Neural cell (in vitro differentiated cells): ENCODE data around the gene CACNA1C. TPM values are rescaled to one million over a fixed set of nuclear protein-coding genes. Genes with fewer than 3 reads are reported as not detected.

Experiments
- H2AFZ ChIP-seq: fragments of 200-600, 300-800 bp; sonication (generic), shearing (Covaris generic); 2 replicates; pipeline ENCODE4 v1.6.0; 2014; ENCODE audit warnings: low read depth, mild to moderate bottlenecking, antibody characterized with exemption, low read length, moderate library complexity
- H3F3A ChIP-seq: fragments of 200-600 bp; shearing (Covaris generic); 2 replicates; pipeline ENCODE4 v1.6.1; 2016; ENCODE audit warnings: mild to moderate bottlenecking, moderate library complexity, mixed read lengths, antibody characterized with exemption, low read length; ENCODE audit not compliant: insufficient read depth, poor library complexity, severe bottlenecking
- H3K27ac ChIP-seq: fragments of 200-600, 300-800 bp; sonication (generic), shearing (Covaris generic); 2 replicates; pipeline ENCODE4 v1.5.1; 2014; ENCODE audit warnings: mild to moderate bottlenecking, low read length, moderate library complexity
- H3K27me3 ChIP-seq: fragments of 300-800, 200-600 bp; sonication (generic), shearing (Covaris generic); 2 replicates; pipeline ENCODE4 v1.6.0; 2014; ENCODE audit warnings: mild to moderate bottlenecking, low read depth, low read length, moderate library complexity; ENCODE audit not compliant: insufficient read depth
- H3K36me3 ChIP-seq: fragments of 300-800, 200-600 bp; sonication (generic), shearing (Covaris generic); 2 replicates; pipeline ENCODE4 v1.5.1; 2014; ENCODE audit warnings: mild to moderate bottlenecking, antibody characterized with exemption, low read length, moderate library complexity; ENCODE audit not compliant: insufficient read depth
- H3K4me2 ChIP-seq: fragments of 300-800, 200-600 bp; sonication (generic), shearing (Covaris generic); 2 replicates; pipeline ENCODE4 v1.6.0; 2014; ENCODE audit warnings: mild to moderate bottlenecking, low read length
- H3K4me3 ChIP-seq: fragments of 300-800, 200-600 bp; sonication (generic), shearing (Covaris generic); 2 replicates; pipeline ENCODE4 v1.5.1; 2014; ENCODE audit warnings: mild to moderate bottlenecking, low read length, moderate library complexity
- H3K79me2 ChIP-seq: fragments of 200-600 bp; shearing (Covaris generic); replicated peaks from 2 replicates; pipeline ENCODE4 v1.6.0; 2014; ENCODE audit warnings: mild to moderate bottlenecking, low read length, moderate library complexity; ENCODE audit not compliant: insufficient read depth
- H3K9ac ChIP-seq: fragments of 300-800, 200-600 bp; sonication (generic), shearing (Covaris generic); 2 replicates; pipeline ENCODE4 v1.6.1; 2016; ENCODE audit warnings: mild to moderate bottlenecking, low read length, mixed read lengths
- H3K9me2 ChIP-seq: fragments of 200-600 bp; shearing (Covaris generic); 2 replicates; pipeline ENCODE4 v1.6.1; 2016; ENCODE audit warnings: mild to moderate bottlenecking, low read length, mixed read lengths; ENCODE audit not compliant: insufficient read depth
- H3K9me3 ChIP-seq: fragments of 200-600, 300-800 bp; sonication (generic), shearing (Covaris generic); 2 replicates; pipeline ENCODE4 v1.6.1; 2016; ENCODE audit warnings: mild to moderate bottlenecking, mixed run types, low read length, moderate library complexity, mixed read lengths
- H4K20me1 ChIP-seq: fragments of 200-600 bp; shearing (Covaris generic); 2 replicates; pipeline ENCODE4 v1.6.1; 2016; ENCODE audit warnings: mild to moderate bottlenecking, mixed run types; ENCODE audit not compliant: insufficient read depth
- EP300 ChIP-seq: fragments of 450-650 bp; conservative IDR thresholded peaks from 2 replicates; pipeline ENCODE4 v1.6.1; 2014; ENCODE audit warnings: antibody characterized with exemption, mild to moderate bottlenecking, moderate library complexity; ENCODE audit not compliant: poor library complexity, severe bottlenecking
- EZH2 ChIP-seq: fragments of 200-600, 300-800 bp; shearing (Covaris generic), sonication (generic); IDR thresholded peaks from 2 replicates; pipeline ENCODE4 v1.6.1; 2014; ENCODE audit warnings: antibody characterized with exemption, low read length, borderline replicate concordance, mild to moderate bottlenecking; ENCODE audit not compliant: insufficient read depth, poor library complexity, severe bottlenecking
- MXI1 ChIP-seq: fragments of 450-650 bp; conservative IDR thresholded peaks from 2 replicates; pipeline ENCODE4 v1.6.1; 2014; ENCODE audit warnings: antibody characterized with exemption, mild to moderate bottlenecking; ENCODE audit not compliant: poor library complexity, severe bottlenecking
- POLR2AphosphoS5 ChIP-seq: IDR thresholded peaks from 2 replicates; pipeline ENCODE4 v1.6.1; 2012
- RAD21 ChIP-seq: fragments of 450-650 bp; conservative IDR thresholded peaks from 2 replicates; pipeline ENCODE4 v1.6.1; 2014; ENCODE audit warnings: antibody characterized with exemption, mild to moderate bottlenecking, moderate library complexity
- SMC3 ChIP-seq: fragments of 450-650 bp; conservative IDR thresholded peaks from 2 replicates; pipeline ENCODE4 v1.6.1; 2014; ENCODE audit warnings: antibody characterized with exemption, mild to moderate bottlenecking, moderate library complexity; ENCODE audit not compliant: poor library complexity
- TAF1 ChIP-seq: IDR thresholded peaks from 2 replicates; pipeline ENCODE4 v1.6.1; 2012; ENCODE audit warnings: low read depth
- polyA plus RNA-seq: library from polyadenylated mRNA; depleted of rRNA; stranded (reverse); fragments of >200 nt; gene quantifications from 2 replicates; pipeline ENCODE4 v1.2.3, GENCODE V29; 2014
- TF ChIP-seq, protein P1 (sequence below): fragments of 450-650 bp; IDR thresholded peaks from 2 replicates; pipeline ENCODE4 v1.5.1; 2014; ENCODE audit warnings: antibody characterized with exemption, mild to moderate bottlenecking, moderate library complexity; ENCODE audit not compliant: poor library complexity, severe bottlenecking
- TF ChIP-seq, protein P2 (sequence below): IDR thresholded peaks from 2 replicates; pipeline ENCODE4 v1.6.1; 2012; ENCODE audit warnings: borderline replicate concordance

The CACNA1C gene
- polyA plus RNA-seq, 1 donor from 2014 or later: 9.7 TPM

DNA sequence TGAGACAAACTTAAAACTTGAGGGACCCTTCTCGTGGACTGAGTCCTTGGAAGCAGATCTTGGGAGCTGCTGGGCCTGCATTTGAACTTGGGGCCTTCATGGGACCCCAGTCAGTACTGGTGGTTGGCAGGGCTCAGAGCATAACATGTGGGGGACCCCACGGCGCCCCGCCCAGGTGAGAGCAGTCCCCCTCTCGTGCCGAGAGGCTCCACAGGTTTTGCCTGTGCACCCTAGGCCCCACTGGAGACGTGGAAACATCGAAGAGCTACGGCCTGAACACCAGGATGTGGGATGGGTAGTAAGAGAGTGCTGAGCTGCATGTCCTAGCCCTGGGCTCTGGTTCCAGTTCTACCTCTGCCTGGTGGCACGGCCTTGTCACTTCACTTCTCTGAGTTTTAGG, 84.1 kb downstream of the CACNA1C start:
- Histone ChIP-seq H3K9ac (no peak overlapping the region), H3K27ac (no peak overlapping the region), H3K9me3 (no peaks in the 10 kb centered on the region), H4K20me1 (no peaks in the 10 kb centered on the region), H3K9me2 (no peaks in the 10 kb centered on the region), H2AFZ (no peak overlapping the region), H3F3A (no peaks in the 10 kb centered on the region), H3K79me2 (no peaks in the 10 kb centered on the region), H3K36me3 (no peaks in the 10 kb centered on the region), H3K27me3 (no peaks in the 10 kb centered on the region), H3K4me2 (no peak overlapping the region), H3K4me3 (no peak overlapping the region)
- TF ChIP-seq EP300 (no peak), RAD21 (no peak), MXI1 (no peak), EZH2 (no peak), TAF1 (no peak), POLR2AphosphoS5 (no peak), SMC3 (no peak)
- TF ChIP-seq, protein P1, sequence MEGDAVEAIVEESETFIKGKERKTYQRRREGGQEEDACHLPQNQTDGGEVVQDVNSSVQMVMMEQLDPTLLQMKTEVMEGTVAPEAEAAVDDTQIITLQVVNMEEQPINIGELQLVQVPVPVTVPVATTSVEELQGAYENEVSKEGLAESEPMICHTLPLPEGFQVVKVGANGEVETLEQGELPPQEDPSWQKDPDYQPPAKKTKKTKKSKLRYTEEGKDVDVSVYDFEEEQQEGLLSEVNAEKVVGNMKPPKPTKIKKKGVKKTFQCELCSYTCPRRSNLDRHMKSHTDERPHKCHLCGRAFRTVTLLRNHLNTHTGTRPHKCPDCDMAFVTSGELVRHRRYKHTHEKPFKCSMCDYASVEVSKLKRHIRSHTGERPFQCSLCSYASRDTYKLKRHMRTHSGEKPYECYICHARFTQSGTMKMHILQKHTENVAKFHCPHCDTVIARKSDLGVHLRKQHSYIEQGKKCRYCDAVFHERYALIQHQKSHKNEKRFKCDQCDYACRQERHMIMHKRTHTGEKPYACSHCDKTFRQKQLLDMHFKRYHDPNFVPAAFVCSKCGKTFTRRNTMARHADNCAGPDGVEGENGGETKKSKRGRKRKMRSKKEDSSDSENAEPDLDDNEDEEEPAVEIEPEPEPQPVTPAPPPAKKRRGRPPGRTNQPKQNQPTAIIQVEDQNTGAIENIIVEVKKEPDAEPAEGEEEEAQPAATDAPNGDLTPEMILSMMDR: no peak
- TF ChIP-seq, protein P2, sequence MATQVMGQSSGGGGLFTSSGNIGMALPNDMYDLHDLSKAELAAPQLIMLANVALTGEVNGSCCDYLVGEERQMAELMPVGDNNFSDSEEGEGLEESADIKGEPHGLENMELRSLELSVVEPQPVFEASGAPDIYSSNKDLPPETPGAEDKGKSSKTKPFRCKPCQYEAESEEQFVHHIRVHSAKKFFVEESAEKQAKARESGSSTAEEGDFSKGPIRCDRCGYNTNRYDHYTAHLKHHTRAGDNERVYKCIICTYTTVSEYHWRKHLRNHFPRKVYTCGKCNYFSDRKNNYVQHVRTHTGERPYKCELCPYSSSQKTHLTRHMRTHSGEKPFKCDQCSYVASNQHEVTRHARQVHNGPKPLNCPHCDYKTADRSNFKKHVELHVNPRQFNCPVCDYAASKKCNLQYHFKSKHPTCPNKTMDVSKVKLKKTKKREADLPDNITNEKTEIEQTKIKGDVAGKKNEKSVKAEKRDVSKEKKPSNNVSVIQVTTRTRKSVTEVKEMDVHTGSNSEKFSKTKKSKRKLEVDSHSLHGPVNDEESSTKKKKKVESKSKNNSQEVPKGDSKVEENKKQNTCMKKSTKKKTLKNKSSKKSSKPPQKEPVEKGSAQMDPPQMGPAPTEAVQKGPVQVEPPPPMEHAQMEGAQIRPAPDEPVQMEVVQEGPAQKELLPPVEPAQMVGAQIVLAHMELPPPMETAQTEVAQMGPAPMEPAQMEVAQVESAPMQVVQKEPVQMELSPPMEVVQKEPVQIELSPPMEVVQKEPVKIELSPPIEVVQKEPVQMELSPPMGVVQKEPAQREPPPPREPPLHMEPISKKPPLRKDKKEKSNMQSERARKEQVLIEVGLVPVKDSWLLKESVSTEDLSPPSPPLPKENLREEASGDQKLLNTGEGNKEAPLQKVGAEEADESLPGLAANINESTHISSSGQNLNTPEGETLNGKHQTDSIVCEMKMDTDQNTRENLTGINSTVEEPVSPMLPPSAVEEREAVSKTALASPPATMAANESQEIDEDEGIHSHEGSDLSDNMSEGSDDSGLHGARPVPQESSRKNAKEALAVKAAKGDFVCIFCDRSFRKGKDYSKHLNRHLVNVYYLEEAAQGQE: no peak

DNA sequence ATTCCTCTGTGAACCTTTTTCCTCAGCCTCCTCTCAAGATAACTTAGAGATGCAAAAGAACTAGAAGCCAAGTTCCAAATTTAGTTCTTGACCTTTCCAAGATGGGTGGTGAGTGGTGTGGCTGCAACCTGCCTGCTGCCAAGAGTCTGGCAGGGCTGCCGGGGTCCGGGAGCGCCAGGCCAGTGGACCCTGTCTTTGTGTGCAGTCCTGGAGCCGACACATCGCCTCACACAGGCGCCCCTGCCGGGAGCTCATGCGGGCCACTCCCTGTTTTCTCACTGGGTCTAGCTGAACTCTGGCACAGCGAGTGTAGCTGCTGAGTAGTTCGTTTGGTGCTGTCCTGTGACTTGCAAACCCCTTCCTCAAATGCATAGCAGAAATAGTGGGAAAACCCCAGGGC, 84.9 kb downstream of the CACNA1C start:
- no peak overlapping the region for H3K9ac ChIP-seq
- H3F3A ChIP-seq: no peaks in the 10 kb centered on the region
- no peak overlapping the region for H3K4me2 ChIP-seq
- TF ChIP-seq EP300: no peak
- TF ChIP-seq, protein P1: no peak
- no peak for TF ChIP-seq RAD21
- no peak for TF ChIP-seq SMC3
- no peak for TF ChIP-seq POLR2AphosphoS5
- TF ChIP-seq TAF1: no peak
- no peak for TF ChIP-seq EZH2
- no peak for TF ChIP-seq MXI1
- TF ChIP-seq, protein P2: no peak
- no peaks in the 10 kb centered on the region for H3K36me3 ChIP-seq
- H3K27ac ChIP-seq: no peak overlapping the region
- no peaks in the 10 kb centered on the region for H3K79me2 ChIP-seq
- no peaks in the 10 kb centered on the region for H3K9me2 ChIP-seq
- H3K4me3 ChIP-seq: no peak overlapping the region
- H3K27me3 ChIP-seq: no peaks in the 10 kb centered on the region
- H4K20me1 ChIP-seq: no peaks in the 10 kb centered on the region
- H2AFZ ChIP-seq: no peak overlapping the region
- no peaks in the 10 kb centered on the region for H3K9me3 ChIP-seq
